NT2/D1 (cell line): Measurements from ENCODE around the gene FHDC1.

Source experiments
- SUZ12 ChIP-seq: IDR thresholded peaks from 2 replicates; pipeline ENCODE4 v1.6.1; 2011; ENCODE audit not compliant: insufficient read length, insufficient read depth; ENCODE audit errors: extremely low read depth
- YY1 ChIP-seq: IDR thresholded peaks from 2 replicates; pipeline ENCODE4 v1.6.1; 2011; ENCODE audit not compliant: insufficient read length, insufficient read depth
- ZNF274 ChIP-seq: IDR thresholded peaks from 2 replicates; pipeline ENCODE4 v1.6.1; 2011; ENCODE audit warnings: mild to moderate bottlenecking, low read depth, low read length

GRCh38 chr4:152927737-152928136, 8.4 kb upstream of the FHDC1 start:
- no peak for TF ChIP-seq ZNF274
- no peak for TF ChIP-seq YY1
- TF ChIP-seq SUZ12: no peak
